Activated effector memory CD4-positive, alpha-beta T cell treated with Interleukin-2 at 50 U/mL for 16 hours (primary cell): ENCODE data around the gene PDGFD.

Source experiments
- DNase-seq: peaks from one replicate; pipeline ENCODE4 v3.0.0-alpha.2; 2020

Gene PDGFD

DNA sequence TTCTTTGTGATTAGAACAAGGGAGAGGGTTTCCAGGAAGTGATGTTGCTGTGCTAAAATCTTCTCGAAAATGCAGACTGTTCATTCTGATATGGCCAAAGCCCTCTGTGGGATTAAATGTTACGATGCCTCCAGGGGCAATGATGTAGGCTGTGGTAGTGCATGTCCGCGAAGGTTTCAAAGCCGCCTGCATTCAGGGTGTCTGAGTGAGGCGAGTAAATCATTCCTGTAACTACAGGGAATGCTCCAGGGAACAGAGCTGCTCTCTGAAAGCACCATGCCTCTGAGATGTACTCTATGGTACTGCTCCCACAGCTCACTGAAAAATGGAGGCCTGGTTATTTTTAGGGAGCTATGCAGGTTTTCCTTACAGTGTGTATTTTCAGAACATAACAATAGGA lies 21.2 kb downstream of the PDGFD start:
- DNase-seq, result no peak

DNA sequence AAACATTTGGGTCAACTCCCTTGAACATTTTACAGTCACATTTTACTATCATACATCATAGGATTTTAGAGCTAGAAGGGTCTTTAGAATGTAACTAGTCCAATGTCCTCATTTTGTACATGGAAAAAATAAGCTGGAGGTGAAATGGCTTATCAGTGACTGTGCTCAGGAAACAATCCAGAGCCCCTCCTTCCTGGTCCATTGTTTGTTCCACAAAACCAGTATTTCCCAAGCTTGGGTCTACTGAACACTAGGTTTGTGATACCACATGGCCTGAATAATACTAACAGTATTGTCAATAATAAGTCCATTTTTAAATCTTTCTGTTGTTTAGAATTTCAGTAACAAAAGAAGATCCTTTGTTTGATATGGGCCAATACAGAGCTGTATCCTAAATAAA lies 27.1 kb downstream of the PDGFD start:
- no peak for DNase-seq

DNA sequence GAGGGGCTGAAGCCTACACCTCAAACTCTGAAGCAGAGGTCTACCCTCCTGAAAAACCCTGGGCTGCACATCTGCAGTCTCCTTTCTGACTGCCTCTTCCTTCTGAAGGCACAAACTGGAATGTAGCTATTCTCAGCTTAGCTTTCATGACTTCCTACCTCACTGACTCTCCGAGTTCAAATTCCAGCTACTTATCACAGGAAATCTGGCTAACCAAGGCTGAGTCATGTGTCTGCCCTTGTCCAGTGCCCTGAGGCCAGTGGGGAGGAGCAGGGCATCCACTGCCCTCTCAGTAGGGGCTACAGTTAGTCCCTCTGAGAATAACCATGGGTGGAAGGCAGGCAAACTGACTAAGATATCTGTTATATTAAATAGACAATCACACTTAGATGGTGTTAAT lies 29.2 kb downstream of the PDGFD start:
- DNase-seq, result no peak

DNA sequence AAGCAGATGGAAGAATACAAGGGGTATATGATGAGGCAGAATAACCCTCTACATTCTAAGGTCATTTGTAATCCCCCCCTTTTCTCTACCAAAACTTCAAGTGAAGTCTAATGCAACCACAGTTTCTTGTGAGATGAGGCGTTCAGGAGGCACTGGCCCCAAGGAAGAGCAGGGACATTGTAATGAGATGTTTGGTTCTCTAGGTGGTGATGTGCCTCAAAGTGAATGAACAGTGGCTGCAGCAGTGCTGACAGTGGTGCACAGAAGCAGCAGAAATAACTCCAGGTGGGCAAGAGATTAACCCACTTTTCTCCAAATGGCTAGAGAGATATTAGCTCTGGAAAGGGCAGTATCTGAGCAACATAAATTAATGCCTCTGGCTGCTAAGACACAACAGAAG lies 33.8 kb downstream of the PDGFD start:
- no peak for DNase-seq

DNA sequence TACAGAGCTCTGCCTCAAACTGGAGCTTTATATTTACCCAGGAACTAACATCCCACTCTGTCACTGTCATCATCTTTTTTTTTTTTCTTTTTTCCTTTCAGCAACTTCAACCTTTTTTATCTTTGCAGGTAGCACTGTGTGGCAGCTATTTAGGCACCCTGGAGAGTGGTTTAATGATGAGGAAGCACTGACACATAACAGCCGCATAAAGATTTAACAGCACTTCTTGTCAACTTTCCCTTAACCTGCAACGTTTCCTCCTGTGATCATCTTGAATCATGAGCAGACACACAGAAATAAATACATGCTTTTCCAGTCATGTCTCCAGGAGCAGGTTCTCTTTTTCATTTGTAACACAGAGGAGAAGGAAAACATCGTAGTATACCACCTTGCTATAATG lies 34.8 kb downstream of the PDGFD start:
- no peak for DNase-seq

DNA sequence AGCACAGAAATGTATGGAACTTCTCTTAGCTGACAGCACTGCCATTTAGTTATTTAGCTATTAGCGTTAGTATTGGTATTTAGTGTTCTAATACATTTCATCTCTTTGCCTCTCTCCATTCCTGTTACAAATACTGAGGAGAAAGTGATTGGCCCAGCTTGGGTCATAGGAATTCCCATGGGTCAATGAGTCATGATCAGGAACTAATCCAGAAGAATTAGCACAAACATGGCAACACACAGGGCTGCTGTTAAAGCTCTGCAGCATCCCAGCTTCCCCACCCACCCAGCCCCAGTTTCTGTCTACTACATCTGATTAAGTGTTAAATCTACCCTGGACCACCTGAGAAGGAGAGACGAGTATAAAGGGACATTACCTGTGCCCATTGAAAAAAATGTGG lies 36.1 kb downstream of the PDGFD start:
- no peak for DNase-seq

DNA sequence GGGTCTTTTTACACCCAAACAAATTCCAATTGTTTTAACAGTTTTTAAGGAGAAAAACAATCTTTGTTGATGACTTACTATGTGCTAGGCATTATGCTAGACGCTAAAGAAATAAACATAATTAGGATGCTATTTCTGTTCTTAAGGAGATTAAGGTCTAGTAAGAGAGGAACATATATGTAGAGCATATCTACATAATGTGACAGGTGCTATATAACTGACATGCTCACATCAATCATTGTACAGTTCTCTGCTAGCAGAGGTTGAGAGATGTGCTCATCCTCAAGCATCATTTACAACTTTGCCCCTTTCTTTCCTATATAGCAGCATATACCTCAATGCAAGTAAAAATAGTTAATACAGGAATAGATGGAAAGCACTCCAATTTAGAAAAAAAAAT lies 37.5 kb downstream of the PDGFD start:
- DNase-seq, result no peak

DNA sequence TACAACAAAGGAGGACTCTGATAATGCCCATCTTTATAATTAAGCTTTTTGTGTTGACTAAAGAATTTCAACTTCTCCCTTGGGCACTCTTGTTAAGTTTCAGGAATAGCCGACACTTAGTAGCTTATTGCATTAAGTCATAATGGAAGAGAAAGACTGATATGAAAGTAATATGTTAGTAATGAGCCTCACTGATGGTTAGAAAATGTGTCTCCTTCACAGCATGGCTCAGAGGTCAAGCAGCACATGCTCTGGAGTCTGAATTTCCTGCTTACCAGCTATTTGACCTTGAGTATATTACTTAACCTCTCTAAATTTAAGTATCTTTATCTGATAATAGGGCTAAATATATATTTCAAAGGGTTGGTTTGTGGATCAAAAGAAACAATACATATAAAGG lies 39.0 kb downstream of the PDGFD start:
- DNase-seq, result no peak

DNA sequence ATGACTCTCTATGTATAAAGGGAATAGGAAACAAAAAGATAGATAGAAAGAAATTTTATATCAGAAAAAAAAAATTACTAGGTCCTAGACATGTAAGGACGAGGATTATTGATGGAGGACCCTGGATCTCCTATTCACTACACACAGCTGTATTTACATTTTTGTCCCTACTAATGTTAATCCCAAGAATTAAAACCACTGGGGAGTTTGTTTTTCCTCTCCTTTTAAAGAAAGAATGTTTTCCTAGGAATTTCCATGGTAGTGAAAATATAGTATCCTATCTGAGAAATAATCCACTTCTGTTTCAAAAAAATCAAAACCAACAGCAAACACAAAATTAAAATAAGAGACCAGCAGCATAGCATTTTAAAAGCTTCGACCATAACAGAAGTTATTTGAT lies 41.1 kb downstream of the PDGFD start:
- DNase-seq, result no peak

DNA sequence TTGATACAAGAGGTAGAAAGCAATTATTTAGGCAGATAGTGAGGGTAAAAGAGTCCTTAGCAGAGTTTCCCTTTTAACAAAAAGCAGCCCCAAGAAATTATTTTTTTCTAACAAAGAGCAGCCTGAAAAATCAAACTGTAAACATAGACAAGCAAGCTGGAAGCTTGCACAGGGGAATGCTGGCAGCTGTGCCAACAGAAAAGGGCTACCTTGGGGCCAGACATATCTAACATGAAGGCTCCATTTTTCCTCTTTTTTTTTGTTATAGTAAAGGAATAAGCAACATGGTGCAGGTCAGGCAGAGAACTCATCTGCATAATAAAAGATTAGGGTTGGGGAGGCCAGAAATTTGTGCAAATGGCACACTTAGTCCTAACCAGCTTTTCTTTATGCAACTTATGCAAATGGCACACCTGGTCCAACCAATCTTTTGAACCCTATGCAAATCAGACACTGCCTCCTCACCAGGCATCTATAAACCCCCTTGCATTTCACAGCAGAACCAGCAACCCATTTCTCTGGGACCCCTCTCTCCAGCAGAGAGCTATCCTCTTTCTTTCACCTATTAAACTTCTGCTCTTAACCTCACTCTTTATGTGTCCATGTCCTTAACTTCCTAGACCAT lies 41.8 kb downstream of the PDGFD start:
- DNase-seq, result no peak

DNA sequence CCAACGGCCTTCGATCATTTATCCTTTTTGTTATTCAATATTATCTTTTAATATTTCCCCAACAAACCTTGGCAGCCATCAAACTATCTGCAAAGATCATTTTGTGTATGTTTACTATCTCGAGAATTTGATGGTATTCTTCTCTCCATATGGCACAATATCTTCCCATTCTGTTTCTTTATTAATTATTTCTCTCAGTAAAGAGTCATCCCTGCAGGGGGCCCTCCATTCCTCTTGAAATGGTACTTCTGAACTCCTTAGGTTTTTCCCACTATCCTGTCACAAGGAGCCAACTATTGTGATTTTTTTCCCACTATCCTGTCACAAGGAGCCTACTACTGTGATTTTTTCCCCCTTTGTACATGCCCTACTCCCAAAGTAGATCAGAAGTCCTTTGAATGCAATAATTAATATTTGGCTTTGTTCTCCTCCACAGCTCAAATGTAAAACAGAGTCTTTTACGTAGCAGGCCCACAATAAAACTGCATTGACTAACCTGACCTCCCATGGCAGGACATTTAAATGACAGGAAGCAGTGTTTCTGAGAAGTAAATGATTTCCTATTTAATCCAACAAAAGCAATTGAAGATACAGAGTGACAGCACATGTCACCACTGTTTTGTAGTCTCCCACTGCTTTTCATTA lies 43.3 kb downstream of the PDGFD start:
- DNase-seq, result no peak

DNA sequence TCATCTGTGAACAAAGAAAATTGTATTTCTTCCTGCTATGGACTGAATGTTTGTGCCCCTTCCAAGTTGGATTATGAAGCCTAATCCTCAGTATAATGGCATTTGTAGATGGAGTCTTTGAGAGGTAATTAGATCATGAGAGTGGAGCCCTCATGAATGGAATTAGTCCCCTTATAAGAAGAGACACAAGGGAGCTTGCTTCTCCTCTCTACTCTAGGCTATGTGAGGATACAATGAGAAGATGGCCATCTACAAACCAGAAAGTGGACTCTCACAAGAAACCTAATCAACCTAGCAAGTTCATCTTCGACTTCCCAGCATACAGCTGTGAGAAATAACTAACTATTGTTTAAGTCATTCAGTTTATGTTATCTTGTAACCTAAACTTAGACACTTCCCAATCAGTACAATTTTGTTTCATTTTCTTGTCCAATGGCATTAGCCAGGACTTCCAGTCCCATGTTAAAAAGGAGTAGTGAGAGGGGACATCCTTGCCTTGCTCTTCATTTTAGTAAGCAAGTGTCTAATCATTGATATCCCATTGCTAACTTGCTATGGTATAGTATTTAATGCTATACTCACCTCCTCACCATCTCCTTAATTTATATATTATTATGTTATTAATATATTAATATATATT lies 45.7 kb downstream of the PDGFD start:
- no peak for DNase-seq

DNA sequence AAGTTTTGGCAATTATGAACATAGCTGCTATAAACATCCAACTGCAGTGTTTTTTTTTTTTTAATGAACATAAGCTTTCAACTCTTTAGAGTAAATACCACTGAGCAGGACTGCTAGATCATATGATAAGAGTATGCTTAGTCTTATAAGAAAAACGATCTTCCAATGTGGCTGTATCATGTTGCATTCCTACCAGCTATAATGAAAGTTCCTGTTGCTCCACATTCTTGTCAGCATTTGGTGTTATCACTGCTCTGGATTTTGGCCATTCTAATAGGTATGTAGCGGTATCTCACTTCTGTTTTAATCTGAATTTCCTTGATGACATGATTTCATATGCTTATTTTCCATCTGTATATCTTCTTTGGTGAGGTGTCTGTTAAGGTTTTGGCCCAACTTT lies 50.4 kb downstream of the PDGFD start:
- DNase-seq, result no peak

DNA sequence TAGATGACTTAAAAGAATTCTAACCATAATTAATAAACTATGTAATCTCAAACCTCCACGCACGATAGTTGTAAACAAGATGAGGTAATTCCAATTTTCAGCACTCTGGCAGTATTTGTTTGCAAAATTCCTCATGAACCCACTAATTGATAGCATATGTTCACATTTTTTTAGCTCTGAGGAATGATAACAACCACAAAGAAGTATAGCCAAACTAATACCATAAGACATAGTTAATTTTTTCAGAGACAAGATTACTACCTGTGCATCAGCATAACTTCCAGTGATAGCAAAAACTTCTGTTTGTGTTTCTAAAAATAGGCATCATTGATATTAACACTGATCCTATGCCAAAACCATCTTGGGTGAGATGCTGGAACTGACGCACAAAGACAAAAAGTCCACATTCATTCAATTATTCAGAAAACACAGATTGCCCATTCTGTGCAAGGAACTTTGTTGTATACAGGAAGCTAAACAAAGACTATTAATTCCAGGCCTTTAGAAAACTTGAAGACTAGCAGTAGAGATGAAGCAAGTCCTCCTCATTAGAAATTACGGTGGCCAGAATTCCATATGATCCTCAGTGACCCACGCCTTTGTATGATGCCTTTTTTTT lies 57.7 kb downstream of the PDGFD start:
- no peak for DNase-seq

DNA sequence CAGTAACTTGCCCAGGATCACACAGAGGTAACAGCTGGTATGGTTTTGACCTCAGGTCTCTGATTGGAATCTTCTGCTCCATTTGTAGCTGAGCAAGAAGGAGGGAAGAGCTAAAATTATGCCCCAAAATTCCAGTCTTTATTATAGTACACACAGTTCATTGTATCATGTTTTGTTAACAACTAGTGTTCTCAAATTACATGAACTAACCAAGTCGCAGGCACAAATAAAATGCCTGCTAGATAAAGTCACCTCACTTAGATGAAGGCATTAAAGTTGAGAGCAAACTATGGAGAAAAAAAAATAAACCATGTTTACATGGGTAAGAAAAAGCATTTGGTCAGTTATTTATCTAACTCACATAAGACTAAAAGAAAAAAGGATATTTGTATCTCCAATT lies 58.8 kb downstream of the PDGFD start:
- no peak for DNase-seq

DNA sequence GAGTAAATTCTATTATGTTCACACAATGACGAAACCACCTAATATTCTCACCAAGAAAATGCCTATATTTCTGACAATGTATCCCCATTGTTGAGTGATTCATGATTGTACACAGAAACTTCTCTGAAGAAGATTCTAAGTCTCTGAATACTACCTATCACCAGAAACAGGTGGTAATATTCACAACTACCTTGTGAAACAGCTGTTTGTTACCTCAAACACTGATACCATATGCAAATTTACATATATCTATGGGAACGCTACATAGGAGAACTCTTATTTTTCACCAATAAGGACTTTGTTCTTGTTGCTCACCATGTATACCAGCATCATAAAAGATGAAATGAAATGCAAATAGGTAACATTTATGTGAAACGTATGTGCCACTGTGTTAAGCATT lies 59.3 kb downstream of the PDGFD start:
- DNase-seq, result no peak

DNA sequence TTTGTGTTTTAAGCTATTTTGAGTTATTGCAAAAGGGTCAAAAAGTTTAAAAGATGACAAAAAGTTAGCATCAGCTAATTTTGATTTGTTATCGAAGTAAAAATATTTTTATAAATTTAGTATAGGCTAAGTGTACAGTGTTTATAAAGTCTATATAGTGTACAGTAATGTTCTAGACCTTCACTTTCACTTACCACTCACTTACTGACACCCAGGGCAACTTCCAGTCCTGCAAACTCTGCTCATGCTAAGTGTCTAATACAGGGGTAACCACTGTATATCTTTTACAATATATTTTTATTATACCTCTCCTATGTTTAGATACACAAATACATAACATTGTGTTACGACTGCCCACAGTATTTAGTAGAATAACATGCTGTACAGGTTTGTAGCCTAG lies 59.7 kb downstream of the PDGFD start:
- DNase-seq, result no peak

DNA sequence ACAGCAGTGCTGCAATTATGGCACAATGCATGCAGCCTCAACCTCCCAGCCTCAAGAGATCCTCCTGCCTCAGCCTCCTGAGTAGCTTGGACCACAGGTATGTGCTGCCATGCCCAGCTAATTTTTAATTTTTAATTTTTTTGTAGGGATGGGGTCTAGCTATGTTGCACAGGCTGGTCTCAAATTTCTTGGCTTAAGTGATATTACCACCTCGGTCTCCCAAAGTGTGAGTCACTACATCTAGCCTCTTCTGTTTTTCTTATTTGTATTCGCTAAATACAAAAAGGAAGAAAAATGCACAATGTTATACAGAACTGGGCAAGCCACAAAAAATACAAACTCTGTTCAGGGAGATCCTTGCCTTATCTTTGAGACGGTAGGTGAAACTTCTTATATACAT lies 65.4 kb downstream of the PDGFD start:
- DNase-seq, result no peak

DNA sequence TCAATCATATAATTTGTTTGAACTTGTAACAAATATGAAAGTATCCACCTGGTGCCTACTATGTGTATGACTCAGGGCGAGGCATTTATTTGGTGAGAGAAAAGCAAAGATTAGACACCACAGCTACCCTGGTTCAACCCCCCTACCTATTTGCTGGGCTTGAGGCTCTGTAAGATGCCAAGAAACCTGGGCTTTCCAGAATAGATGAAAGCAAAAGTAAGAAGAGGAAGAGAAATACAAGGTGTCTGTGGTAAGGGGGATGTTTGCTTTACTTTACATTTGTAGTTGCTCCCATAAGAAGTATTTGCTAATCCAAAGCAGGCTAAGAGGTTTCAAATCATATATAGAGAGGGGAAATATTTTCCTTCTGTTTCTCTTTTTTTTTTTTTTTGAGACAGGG lies 65.8 kb downstream of the PDGFD start:
- no peak for DNase-seq

DNA sequence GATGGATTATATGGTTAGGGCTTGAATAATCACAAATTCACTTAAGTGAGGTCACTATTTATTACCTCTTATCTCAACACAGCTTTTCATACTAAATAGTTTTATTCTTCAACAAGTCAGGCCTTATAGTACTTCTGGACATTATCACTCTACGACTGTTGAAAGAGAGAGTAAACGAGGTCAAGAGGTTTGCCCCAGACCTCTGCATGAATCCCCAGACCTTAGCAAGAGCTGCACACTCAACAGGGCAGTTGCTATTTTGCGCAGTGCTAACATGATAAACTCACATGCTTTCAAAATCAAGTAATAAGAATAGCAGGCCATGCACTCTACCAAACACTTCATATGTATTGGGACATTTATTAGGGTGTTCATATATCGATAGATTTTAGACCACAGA lies 67.0 kb downstream of the PDGFD start:
- no peak for DNase-seq

DNA sequence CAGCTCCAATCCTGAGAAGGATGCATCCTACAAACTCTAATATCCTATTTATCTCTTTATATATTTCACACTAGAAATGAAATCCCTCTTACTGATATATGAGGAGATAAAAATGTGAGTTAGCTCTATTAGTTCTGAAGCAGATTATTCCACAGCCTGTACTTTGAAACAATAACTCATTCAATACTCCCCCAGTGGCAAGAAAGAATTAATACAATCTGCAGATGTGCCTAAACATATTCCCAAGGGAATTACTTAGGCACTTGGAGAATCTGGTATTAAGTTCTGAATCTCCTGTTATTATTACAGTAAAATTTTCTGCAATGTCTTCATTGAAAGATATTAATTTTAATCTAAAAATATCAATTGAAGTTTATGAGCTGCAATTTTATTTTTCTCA lies 68.2 kb downstream of the PDGFD start:
- no peak for DNase-seq

DNA sequence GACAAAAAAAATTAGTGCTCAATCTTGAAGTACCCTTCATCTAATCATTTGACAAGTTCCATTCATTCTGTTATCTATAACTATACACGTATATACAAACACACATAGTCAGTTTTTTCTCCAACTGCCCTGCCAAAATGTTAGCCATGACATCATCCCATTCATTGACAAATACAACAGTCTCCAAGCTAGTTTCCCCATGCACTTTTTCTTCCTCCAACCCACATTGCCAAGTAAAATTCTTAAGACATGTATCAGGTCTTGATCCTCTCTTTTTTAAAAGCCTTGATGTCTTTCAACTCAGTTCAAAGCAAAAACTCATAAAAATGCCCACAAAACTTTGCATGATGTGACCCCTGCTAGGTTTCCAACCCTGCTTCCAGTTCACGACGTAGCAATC lies 69.4 kb downstream of the PDGFD start:
- DNase-seq, result no peak

DNA sequence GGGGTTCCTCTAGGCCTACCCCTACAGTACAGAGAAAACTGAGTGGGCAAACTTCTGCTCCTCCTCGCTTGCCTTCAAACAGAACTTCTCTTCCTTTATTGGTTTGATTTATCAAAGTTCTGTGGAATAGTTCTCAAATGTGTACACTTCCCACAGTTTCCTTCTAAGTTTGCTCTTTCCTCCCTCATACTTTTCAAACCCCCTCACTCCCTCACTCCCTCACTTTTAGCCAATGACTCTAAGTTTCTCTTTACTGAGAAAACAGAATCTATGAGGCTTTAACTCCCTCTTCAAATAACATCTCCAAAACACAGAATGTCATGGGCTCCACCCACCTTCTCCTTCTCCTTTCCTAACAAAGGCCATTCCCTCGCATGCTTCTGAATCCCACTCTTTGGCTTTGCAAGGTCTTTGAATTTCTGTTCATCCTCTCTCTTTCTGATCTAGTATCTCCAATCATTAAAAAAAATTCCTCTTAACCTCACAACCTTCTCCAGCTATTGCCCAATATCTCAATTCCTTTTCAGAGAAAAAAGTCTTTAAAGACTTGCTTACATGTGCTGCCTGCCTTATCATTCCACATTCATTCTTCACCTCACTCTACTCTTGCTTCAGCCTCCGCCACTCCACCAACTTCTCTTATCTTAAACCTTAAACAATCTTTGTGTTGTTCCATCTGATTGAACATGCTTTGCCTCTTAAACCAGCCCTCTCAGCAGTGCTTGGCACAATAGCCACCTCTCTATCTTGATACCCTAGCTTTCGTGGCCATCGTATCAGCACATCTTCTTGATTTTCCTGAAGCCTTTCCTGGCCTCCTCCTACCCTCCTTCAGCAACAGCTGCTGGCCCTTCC lies 70.3 kb downstream of the PDGFD start:
- DNase-seq, result no peak
